ENCODE data around the gene IL10RA.

Gene IL10RA

DNA sequence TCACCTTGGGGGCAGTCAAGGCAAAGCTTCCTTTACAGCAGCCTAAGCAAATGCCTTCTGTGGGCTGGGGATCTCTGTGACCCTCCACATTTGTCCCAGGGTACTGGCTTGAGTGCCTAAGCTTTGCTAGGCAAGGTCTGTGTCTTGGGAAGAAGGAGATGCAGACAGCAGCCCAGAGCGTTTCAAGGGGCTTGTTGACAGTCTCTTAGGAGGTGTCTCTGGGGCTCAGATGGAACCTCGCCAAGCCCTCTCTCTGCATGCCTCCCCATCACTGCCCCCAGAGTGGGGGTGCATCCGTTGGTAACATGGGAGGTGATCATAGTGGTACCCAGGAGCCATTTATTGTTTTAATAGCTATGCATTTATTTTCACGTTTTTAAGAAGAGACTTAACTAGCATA is 61.6 kb downstream of the IL10RA start:
- no peak overlapping the region for H3K4me3 ChIP-seq (ENCODE audit: low read depth, low read length)
- DNase-seq (ENCODE audit: low read depth): no peak
- TF ChIP-seq, protein P1, sequence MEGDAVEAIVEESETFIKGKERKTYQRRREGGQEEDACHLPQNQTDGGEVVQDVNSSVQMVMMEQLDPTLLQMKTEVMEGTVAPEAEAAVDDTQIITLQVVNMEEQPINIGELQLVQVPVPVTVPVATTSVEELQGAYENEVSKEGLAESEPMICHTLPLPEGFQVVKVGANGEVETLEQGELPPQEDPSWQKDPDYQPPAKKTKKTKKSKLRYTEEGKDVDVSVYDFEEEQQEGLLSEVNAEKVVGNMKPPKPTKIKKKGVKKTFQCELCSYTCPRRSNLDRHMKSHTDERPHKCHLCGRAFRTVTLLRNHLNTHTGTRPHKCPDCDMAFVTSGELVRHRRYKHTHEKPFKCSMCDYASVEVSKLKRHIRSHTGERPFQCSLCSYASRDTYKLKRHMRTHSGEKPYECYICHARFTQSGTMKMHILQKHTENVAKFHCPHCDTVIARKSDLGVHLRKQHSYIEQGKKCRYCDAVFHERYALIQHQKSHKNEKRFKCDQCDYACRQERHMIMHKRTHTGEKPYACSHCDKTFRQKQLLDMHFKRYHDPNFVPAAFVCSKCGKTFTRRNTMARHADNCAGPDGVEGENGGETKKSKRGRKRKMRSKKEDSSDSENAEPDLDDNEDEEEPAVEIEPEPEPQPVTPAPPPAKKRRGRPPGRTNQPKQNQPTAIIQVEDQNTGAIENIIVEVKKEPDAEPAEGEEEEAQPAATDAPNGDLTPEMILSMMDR (IDR thresholded peaks at IDR 0.05; ENCODE audit: control insufficient read depth, extremely low read depth, insufficient read depth): no peak

DNA sequence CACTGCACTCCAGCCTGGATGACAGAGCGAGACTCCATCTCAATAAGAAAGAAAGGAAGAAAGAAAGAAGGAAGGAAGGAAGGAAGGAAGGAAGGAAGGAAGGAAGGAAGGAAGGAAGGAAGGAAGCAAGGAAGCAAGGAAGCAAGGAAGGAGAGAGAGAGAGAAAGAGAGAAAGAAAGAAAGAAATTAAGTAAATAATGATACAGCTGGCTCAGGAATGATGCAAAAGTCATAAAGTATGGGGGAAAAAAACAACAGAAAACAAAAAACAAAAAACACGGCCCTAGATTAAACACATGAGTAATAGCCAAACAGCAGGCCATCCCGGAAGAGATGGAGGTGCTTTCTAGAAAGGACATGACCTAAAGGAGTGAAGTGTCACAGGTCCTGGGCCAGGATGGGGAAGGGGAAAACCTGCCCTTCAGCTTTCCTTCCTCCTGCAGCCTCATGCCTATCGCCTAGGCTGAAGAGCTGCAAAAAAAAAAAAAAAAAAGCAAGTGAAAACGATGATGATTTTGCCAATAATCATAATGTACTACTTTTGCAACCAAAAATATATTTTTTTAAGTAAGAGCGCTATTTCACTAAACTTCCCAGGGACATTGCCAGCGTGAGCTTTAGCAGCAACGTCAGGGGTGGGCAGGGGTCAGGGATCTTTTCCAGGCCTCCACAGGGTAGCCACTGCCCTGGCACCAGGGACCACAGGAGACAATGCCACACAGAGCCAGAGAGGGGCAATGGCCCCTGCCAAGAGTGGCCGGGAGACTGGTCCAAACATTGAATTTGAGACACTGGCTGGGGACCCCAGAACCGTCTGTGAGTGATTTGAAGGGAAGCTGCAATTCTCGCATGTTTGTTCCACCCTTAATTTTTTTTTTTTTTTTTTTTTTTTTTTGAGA is 62.5 kb downstream of the IL10RA start:
- TF ChIP-seq, protein P1 (IDR thresholded peaks at IDR 0.05; ENCODE audit: control insufficient read depth, extremely low read depth, insufficient read depth): no peak
- no peak for DNase-seq (ENCODE audit: low read depth)
- no peak overlapping the region for H3K4me3 ChIP-seq (ENCODE audit: low read depth, low read length)

DNA sequence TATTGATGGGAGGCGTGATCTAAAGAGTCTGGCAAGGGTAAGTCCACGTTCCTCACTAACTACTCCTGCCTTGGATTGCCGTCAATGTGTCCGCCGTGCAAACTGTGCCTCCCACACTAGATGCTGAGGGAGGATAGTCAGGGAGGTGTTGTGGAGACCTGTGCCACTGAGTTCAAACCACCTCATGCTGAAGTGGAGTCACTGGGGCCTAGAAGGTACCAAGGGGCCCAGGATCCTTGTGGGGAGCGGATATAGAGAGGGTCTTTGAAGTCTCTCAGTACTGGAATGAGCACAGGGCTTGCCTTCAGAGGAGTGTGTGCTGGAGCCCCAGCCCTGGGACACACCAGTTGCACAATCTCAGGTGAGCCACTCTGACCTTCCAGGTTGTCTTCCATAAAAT is 63.6 kb downstream of the IL10RA start:
- no peak for DNase-seq (ENCODE audit: low read depth)
- H3K4me3 ChIP-seq (ENCODE audit: low read depth, low read length): no peak overlapping the region
- TF ChIP-seq, protein P1 (IDR thresholded peaks at IDR 0.05; ENCODE audit: control insufficient read depth, extremely low read depth, insufficient read depth): no peak

DNA sequence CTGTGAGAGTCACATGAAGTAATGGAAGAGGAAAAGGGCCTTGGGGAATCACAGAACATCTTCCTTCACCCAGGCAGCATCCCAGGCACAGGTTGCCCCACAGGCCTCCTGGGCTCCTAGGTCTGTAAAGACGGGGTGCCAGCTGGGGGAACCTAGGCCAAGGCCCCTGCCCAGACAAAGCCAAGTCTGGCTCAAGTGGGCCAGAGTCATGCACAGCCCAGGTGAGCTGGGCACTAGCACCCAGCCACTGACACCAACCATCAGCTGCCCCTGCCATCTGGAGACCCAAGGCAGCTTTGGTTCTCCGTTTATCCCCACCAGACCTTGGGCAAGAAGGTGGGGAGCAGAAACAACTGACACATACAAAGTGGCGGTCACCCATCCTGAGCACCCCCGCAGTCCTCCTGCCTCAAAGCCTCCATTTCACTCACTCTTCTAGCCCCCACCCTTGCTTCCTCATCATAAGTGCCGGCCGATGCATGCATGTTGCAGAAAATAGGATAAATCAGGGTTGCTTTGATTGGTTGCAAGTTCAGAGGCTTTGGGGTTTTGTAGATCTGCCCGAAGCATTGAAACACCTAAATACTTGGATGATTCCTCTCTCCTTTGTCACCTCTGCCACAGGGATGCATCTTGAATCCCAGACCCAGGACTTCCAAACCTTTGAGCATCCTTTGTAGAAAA is 64.2 kb downstream of the IL10RA start:
- H3K4me3 ChIP-seq (ENCODE audit: low read depth, low read length): no peak overlapping the region
- TF ChIP-seq, protein P1 (IDR thresholded peaks at IDR 0.05; ENCODE audit: control insufficient read depth, extremely low read depth, insufficient read depth): no peak
- no peak for DNase-seq (ENCODE audit: low read depth)
